ENCODE results near the gene ORAI3.

The ORAI3 gene

DNA sequence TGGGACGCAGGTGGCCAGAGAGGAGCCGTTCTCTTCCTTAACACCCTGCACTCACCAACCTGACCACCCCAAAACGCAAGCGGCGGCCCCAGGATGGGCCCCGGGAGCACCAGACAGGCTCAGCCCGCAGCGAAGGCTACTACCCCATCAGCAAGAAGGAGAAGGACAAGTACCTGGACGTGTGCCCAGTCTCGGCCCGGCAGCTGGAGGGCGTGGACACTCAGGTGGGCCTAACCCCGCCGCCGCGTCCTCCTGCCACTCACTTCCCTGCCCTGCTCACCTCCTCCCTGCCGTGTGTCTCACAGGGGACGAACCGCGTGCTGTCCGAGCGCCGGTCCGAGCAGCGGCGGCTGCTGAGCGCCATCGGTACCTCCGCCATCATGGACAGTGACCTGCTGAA is 31.6 kb downstream of the ORAI3 start:
- no peak overlapping the region for H3K4me3 ChIP-seq
- TF ChIP-seq CTCF (IDR thresholded peaks at IDR 0.05), result no peak
- intact Hi-C loops (cut with DNase I; ENCODE audit: low total_unique reads), result loop anchor here (10.0 kb wide), 3 partner anchors 164 to 894 kb away; partner anchors contain the start of gene ZNF267

GRCh38 chr16:30980959-30981358 is 32.1 kb downstream of the ORAI3 start:
- peaks cover 30 to 89% (median 76%) of the 10 kb centered on the region in 3 donors for H3K36me3 ChIP-seq
- no peak for TF ChIP-seq CTCF (IDR thresholded peaks at IDR 0.05)
- H3K4me3 ChIP-seq, result no peak overlapping the region
- no peak overlapping the region for H3K27ac ChIP-seq
- intact Hi-C loops (cut with DNase I; ENCODE audit: low total_unique reads), result loop anchor here (10.0 kb wide), 3 partner anchors 164 to 894 kb away; partner anchors contain the start of gene ZNF267
- no peaks in the 10 kb centered on the region for H3K9me3 ChIP-seq
- no peaks in the 10 kb centered on the region for H3K27me3 ChIP-seq
- no peak for DNase-seq
- H3K4me1 ChIP-seq, result peaks cover 0 to 12% (median 10%) of the 10 kb centered on the region in 4 donors

More for the DNA sequence above, 31.6 kb downstream of the ORAI3 start:
- Histone ChIP-seq H3K36me3 (peaks cover 35 to 94% (median 82%) of the 10 kb centered on the region in 3 donors), H3K9me3 (no peaks in the 10 kb centered on the region), H3K27me3 (no peaks in the 10 kb centered on the region), H3K27ac (no peak overlapping the region), H3K4me1 (peaks cover 0 to 7% (median 5%) of the 10 kb centered on the region in 4 donors)
- DNase-seq, result peak in 1 of 2 donors; percentile 66

DNA sequence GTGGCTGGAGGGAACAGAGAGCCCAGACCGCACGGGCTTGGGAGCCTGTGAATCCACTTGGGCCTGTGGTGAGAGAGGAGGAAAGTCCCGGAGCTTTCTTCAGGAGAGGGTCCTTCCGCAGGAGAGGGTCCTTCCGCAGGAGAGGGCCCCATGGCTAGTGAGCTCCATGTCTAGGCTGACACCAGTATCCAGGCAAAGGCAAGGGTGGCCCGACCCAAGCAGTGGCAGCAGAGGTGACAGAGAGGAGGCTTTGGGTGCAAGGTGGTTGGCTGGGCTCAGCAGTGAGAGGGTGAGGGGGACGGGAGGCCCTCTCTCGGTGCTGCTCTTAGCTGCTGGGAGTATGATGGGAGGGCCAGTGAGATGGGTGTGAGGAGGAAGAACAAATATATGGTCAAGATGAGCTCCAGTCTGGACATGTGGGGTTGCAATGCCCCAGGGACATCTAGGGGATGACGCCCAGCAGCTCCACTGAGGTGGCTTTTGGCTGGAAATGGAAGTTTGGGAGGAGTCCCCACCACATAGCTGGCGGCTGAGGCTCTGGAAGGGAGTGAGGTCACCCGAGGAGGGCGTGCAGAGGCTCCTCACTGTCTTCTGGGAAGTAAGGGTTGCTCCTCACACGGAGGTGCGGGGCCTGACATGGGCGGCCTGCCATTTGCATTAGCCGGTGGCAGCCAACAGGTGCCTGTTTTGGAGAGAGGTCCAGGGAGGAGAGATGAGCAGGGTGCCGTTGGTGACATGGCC is 33.9 kb downstream of the ORAI3 start:
- H3K4me3 ChIP-seq, result no peak overlapping the region
- H3K9me3 ChIP-seq, result no peaks in the 10 kb centered on the region
- peaks cover 0 to 15% (median 11%) of the 10 kb centered on the region in 4 donors for H3K4me1 ChIP-seq
- TF ChIP-seq CTCF (IDR thresholded peaks at IDR 0.05), result no peak
- H3K27me3 ChIP-seq, result no peaks in the 10 kb centered on the region
- intact Hi-C loops (cut with DNase I; ENCODE audit: low total_unique reads), result loop anchor here (10.0 kb wide), 3 partner anchors 162 to 892 kb away; partner anchors contain the start of gene ZNF267
- no peak overlapping the region for H3K27ac ChIP-seq
- DNase-seq, result no peak
- peaks cover 17 to 75% (median 59%) of the 10 kb centered on the region in 3 donors for H3K36me3 ChIP-seq

DNA sequence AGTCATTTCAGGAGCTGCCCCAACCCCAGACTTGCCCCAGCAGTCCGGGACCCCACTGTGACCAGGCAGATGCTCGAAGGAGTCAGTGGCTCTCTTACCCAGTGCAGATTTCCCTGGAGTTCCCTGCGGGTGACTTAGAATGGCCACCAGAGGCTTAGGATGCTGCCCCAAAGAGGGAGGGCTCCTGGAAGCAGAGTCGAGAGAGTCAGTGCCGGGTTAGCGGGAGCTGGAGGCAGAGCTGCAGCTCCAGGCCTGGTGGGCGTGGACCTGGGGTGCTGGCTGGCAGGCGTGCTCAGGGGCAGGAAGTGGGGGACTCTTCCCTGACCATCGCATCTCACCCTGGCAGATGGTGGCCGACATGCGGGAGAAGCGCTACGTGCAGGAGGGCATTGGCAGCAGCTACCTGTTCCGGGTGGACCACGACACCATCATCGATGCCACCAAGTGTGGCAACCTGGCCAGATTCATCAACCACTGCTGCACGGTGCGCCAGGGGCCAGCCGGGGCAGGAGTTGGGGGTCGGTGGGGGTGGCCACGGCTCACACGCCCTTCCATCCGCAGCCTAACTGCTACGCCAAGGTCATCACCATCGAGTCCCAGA is 34.5 kb downstream of the ORAI3 start:
- Histone ChIP-seq H3K4me1 (peaks cover 0 to 15% (median 11%) of the 10 kb centered on the region in 4 donors), H3K9me3 (no peaks in the 10 kb centered on the region), H3K36me3 (peaks cover 17 to 75% (median 52%) of the 10 kb centered on the region in 3 donors), H3K4me3 (no peak overlapping the region), H3K27ac (no peak overlapping the region), H3K27me3 (no peaks in the 10 kb centered on the region)
- no peak for TF ChIP-seq CTCF (IDR thresholded peaks at IDR 0.05)
- no peak for DNase-seq
- intact Hi-C loops (cut with DNase I; ENCODE audit: low total_unique reads), result loop anchor here (10.0 kb wide), 3 partner anchors 161 to 891 kb away; partner anchors contain the start of gene ZNF267

- Histone ChIP-seq H3K27ac (no peak overlapping the region), H3K4me1 (peaks cover 0 to 15% (median 11%) of the 10 kb centered on the region in 4 donors), H3K9me3 (no peaks in the 10 kb centered on the region), H3K36me3 (peaks cover 16 to 68% (median 46%) of the 10 kb centered on the region in 3 donors), H3K4me3 (no peak overlapping the region), H3K27me3 (no peaks in the 10 kb centered on the region)
- intact Hi-C loops (cut with DNase I; ENCODE audit: low total_unique reads), result loop anchor here (10.0 kb wide), 3 partner anchors 161 to 891 kb away; partner anchors contain the start of gene ZNF267
- DNase-seq, result no peak
- TF ChIP-seq CTCF (IDR thresholded peaks at IDR 0.05), result no peak
Measured at GRCh38 chr16:30983898-30984610, 35.2 kb downstream of the ORAI3 start.

Measured in tibial artery (tissue), 4 donors.